Right kidney (tissue), 1 donor: ENCODE measurements around the gene HMX1.

ENCODE experiments used
- DNase-seq: peaks from one replicate; pipeline ENCODE4 v3.0.0-alpha.2; 2016

Gene HMX1

DNA sequence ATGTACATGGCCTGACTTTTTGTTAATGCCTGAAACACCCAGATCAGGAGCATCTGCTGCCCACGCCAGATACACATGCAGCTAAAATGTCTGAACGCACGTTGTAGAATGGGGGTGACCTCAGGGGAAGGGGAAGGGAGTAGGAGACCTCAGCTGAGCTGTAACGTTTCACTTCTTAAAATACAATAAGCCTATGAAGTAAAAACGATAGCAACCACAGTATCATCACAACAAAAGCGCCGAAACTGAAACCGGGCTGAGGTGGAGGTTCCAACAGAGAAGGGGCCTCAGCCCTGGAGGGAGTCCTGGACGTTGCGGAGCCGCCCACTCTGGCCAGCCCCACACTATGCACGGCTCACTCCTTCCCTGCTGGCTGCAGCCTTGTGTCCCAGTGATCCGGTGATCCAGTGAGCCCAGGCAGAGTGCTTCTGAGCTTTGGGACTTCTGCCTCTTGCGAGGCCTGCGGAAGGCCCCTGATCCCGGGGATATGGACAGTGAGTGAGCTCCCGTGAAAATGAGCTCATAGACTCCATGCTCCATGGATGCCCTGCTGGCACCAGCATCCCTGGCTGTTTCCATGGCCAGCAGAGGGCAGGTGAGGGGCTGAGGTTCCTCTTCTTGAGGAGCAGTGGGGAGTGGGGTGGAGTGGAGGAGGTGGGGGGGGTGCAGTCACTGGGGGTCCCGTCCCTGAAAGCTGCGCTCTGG is 52.0 kb downstream of the HMX1 start:
- DNase-seq = no peak

DNA sequence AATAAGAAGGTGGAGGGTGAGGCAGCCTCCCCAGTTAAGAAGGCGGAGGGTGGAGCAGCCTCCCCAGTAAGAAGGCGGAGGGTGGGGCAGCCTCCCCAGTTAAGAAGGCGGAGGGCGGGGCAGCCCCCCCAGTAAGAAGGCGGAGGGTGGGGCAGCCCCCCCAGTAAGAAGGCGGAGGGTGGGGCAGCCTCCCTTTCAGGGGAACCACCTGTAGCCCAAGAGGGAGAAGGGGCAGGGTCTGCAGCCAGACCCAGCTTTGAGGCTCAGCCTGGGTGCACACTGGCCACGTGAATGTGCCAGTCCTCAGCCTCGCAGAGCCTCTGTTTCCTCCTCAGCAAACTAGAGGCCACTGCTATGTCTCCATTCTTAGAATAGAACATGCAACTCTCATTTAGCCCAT is 52.6 kb downstream of the HMX1 start:
- DNase-seq = no peak

DNA sequence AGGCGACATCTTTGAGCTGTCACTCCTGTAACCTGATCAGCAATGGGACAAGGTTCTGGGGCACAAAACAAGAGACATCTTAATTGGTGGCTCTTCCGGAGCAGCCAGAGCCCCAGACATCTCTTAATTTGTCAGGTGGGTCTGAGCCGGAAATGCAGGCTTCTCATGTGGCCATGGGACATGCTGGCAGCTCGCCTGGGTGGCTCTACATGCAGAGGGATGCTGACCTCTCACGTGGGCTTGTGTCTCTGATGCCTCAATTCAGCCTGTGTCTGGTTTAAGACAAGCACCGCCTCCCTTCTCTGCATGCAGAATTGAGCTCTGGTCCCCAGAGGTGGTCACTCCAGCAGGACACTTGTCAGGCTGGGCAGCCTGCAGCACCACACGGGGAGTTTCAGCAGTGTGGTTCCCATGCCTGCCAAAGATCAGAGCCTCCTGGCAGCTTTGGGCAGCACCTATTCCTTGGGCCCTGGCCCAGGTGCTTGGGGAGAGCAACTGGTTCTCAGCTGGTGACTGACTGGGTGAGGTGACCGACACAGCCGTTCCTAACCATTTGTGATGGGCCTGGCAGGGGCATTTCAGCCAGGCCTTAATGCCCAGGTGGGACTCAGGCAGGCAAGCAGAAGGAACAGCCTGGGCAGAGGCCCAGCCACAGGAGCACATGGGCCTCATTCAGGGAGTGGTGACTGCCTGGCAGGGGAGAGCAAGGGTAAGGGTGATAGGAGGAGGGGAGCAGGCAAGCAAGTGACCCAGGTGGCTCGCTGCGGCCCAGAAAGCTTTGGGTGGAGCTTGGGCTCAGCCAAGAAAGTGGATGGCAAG is 53.4 kb downstream of the HMX1 start:
- DNase-seq = no peak

DNA sequence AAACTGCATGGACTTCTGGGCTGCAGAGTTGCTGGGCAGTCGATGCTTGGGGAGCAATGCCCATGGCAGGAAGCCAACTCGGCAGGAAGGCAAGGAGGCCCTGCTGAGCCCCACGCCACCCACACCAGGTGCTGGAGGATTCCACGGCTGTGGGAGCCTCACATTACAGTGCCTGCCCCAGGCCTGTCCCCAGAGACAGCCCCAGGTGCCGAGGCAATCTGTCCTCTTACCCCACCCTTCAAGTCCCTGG is 53.9 kb downstream of the HMX1 start:
- no peak for DNase-seq

DNA sequence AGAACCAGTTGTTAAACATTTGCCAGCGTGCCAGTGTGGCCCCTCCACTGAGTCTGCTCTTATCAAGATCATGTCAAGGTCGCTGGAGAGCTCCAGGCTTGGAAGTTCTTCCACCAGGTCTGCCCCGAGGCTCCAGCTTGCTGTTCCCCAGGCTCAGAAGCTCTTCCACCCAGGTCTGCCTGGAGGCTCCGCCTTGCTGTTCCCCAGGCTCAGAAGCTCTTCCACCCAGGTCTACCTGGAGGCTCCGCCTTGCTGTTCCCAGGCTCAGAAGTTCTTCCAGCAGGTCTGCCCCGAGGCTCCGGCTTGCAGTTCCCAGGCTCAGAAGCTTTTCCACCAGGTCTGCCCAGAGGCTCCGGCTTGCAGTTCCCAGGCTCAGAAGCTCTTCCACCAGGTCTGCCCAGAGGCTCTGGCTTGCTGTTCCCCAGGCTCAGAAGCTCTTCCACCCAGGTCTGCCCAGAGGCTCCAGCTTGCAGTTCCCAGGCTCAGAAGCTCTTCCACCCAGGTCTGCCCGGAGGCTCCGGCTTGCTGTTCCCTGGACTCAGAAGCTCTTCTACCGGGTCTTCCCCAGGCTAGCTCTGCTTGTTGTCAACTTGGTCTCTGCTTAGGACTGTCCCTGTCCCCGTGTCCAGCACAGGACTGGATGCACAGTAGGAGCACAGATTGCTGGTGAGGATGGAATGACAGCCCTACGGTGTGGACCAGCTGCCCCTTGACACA is 54.4 kb downstream of the HMX1 start:
- DNase-seq = no peak
